ENCODE measurements around the gene EIF2S2. TPM values are rescaled to one million over a fixed set of nuclear protein-coding genes. Genes with fewer than 3 reads are reported as not detected.

Gene EIF2S2
- total and polyA plus RNA-seq, 2 experiments from 2014 or later, result 124 to 194 TPM

DNA sequence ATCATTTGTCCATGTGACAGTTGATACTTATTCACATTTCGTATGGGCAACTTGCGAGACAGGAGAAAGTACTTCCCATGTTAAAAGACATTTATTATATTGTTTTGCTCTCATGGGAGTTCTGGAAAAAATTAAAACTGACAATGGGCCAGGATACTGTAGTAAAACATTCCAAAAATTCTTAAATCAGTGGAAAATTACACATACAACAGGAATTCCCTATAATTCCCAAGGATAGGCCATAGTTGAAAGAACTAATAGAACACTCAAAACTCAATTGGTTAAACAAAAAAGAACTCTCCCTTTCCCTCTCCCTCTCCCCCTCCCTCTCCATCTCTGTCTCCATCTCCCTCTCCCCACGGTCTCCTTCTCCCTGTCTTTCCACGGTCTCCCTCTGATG is 19.4 kb upstream of the EIF2S2 start:
- no peak for ATAC-seq
- H3K36me3 Mint-ChIP-seq (ENCODE audit: low read depth), result peaks cover 8% of the 10 kb centered on the region; the same call in 2 of the 3 replicates
- no peak for TF ChIP-seq EZH2phosphoT487 (IDR thresholded peaks at IDR 0.05; ENCODE audit: unreplicated experiment)
- no peak for TF ChIP-seq EZH2 (IDR thresholded peaks at IDR 0.05; ENCODE audit: low read depth, unreplicated experiment)
- no peak for TF ChIP-seq JUNB (IDR thresholded peaks at IDR 0.05; ENCODE audit: unreplicated experiment)
- no peak for TF ChIP-seq STAT1 (IDR thresholded peaks at IDR 0.05; ENCODE audit: unreplicated experiment)
- TF ChIP-seq, protein P1, sequence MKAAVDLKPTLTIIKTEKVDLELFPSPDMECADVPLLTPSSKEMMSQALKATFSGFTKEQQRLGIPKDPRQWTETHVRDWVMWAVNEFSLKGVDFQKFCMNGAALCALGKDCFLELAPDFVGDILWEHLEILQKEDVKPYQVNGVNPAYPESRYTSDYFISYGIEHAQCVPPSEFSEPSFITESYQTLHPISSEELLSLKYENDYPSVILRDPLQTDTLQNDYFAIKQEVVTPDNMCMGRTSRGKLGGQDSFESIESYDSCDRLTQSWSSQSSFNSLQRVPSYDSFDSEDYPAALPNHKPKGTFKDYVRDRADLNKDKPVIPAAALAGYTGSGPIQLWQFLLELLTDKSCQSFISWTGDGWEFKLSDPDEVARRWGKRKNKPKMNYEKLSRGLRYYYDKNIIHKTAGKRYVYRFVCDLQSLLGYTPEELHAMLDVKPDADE (IDR thresholded peaks at IDR 0.05), result no peak
- no peak for TF ChIP-seq ZNF114 (CRISPR knock-in tag; IDR thresholded peaks at IDR 0.05)
- TF ChIP-seq, protein P2, sequence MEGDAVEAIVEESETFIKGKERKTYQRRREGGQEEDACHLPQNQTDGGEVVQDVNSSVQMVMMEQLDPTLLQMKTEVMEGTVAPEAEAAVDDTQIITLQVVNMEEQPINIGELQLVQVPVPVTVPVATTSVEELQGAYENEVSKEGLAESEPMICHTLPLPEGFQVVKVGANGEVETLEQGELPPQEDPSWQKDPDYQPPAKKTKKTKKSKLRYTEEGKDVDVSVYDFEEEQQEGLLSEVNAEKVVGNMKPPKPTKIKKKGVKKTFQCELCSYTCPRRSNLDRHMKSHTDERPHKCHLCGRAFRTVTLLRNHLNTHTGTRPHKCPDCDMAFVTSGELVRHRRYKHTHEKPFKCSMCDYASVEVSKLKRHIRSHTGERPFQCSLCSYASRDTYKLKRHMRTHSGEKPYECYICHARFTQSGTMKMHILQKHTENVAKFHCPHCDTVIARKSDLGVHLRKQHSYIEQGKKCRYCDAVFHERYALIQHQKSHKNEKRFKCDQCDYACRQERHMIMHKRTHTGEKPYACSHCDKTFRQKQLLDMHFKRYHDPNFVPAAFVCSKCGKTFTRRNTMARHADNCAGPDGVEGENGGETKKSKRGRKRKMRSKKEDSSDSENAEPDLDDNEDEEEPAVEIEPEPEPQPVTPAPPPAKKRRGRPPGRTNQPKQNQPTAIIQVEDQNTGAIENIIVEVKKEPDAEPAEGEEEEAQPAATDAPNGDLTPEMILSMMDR (conservative IDR thresholded peaks at IDR 0.05; ENCODE audit: low read depth in 2 of 2), result no peak
- no peak for TF ChIP-seq ZNF331 (CRISPR knock-in tag; IDR thresholded peaks at IDR 0.05; ENCODE audit: low read depth)
- H3K4me3 Mint-ChIP-seq, result no peak overlapping the region
- H2AFZ ChIP-seq, result no peak overlapping the region
- H3K27me3 ChIP-seq (ENCODE audit: insufficient read depth), result no peaks in the 10 kb centered on the region
- no peak overlapping the region for H3K27ac Mint-ChIP-seq
- no peaks in the 10 kb centered on the region for H3K4me1 ChIP-seq (ENCODE audit: insufficient read depth)
- no peaks in the 10 kb centered on the region for H3K9me2 ChIP-seq (ENCODE audit: insufficient read depth)
- no peak for DNase-seq (ENCODE audit: low spot score)
- H3K27me3 Mint-ChIP-seq (ENCODE audit: insufficient read depth, low read depth, poor library complexity), result peaks cover 3% of the 10 kb centered on the region
- no peaks in the 10 kb centered on the region for H4K20me1 ChIP-seq (replicated peaks; ENCODE audit: insufficient read depth)
- no peaks in the 10 kb centered on the region for H3K79me2 ChIP-seq (replicated peaks; ENCODE audit: insufficient read depth)
- no peak overlapping the region for H3K27ac ChIP-seq (ENCODE audit: low read depth)
- no peak overlapping the region for H3K4me2 ChIP-seq
- H3K4me1 Mint-ChIP-seq, result 0 out of 3 replicates have a peak, but pooled peaks cover 2% of the 10 kb centered on the region
- H3K4me3 ChIP-seq, result no peak overlapping the region
- no peaks in the 10 kb centered on the region for H3K36me3 ChIP-seq (ENCODE audit: insufficient read depth)
- H3K9me3 Mint-ChIP-seq, result peaks cover 14% of the 10 kb centered on the region
- no peaks in the 10 kb centered on the region for H3F3A ChIP-seq (replicated peaks; ENCODE audit: low read depth)

GRCh38 chr20:34129518-34130162 is 17.6 kb upstream of the EIF2S2 start:
- H4K20me1 ChIP-seq (replicated peaks; ENCODE audit: insufficient read depth), result no peaks in the 10 kb centered on the region
- no peaks in the 10 kb centered on the region for H3K36me3 ChIP-seq (ENCODE audit: insufficient read depth)
- H3K4me3 Mint-ChIP-seq, result peak overlapping the region; percentile 46; the same call in 2 of the 3 replicates
- no peak overlapping the region for H3K27ac ChIP-seq (ENCODE audit: low read depth)
- H3F3A ChIP-seq (replicated peaks; ENCODE audit: low read depth), result no peaks in the 10 kb centered on the region
- ATAC-seq (peak; percentile 97), DNase-seq (ENCODE audit: low spot score) (peak; percentile 91)
- no peak overlapping the region for H3K27ac Mint-ChIP-seq
- H3K9me3 Mint-ChIP-seq, result peaks cover 14% of the 10 kb centered on the region
- 0 out of 3 replicates have a peak, but pooled peaks cover 2% of the 10 kb centered on the region for H3K4me1 Mint-ChIP-seq
- H3K9me2 ChIP-seq (ENCODE audit: insufficient read depth), result no peaks in the 10 kb centered on the region
- H3K4me3 ChIP-seq, result no peak overlapping the region
- no peaks in the 10 kb centered on the region for H3K27me3 ChIP-seq (ENCODE audit: insufficient read depth)
- peaks cover 8% of the 10 kb centered on the region; the same call in 2 of the 3 replicates for H3K36me3 Mint-ChIP-seq (ENCODE audit: low read depth)
- H2AFZ ChIP-seq, result no peak overlapping the region
- no peaks in the 10 kb centered on the region for H3K79me2 ChIP-seq (replicated peaks; ENCODE audit: insufficient read depth)
- no peak overlapping the region for H3K4me2 ChIP-seq
- H3K4me1 ChIP-seq (ENCODE audit: insufficient read depth), result no peaks in the 10 kb centered on the region
- no peaks in the 10 kb centered on the region for H3K27me3 Mint-ChIP-seq (ENCODE audit: insufficient read depth, low read depth, poor library complexity)
- TF ChIP-seq POLR2AphosphoS5 (IDR thresholded peaks at IDR 0.05; ENCODE audit: low read depth) (no peak), ZNF462 (CRISPR knock-in tag; IDR thresholded peaks at IDR 0.05) (no peak)
- TF ChIP-seq, protein P1 (IDR thresholded peaks at IDR 0.05), result no peak
